Measurements from ENCODE around the gene CLDN18.

GRCh38 chr3:138063416-138063815 is 53.5 kb downstream of the CLDN18 start:
- TF ChIP-seq CTCF (IDR thresholded peaks at IDR 0.05): no peak
- TF ChIP-seq CREM (CRISPR knock-in tag; IDR thresholded peaks at IDR 0.05): no peak
- TF ChIP-seq MLX (CRISPR knock-in tag; IDR thresholded peaks at IDR 0.05): no peak
- TF ChIP-seq RELA (CRISPR knock-in tag; IDR thresholded peaks at IDR 0.05; ENCODE audit: borderline replicate concordance): no peak
- no peak for TF ChIP-seq ELF4 (CRISPR knock-in tag; IDR thresholded peaks at IDR 0.05; ENCODE audit: low read depth)
- no peak for TF ChIP-seq TEAD4 (CRISPR knock-in tag; IDR thresholded peaks at IDR 0.05)
